ENCODE measurements around the gene MIOS. TPM values are rescaled to one million over a fixed set of nuclear protein-coding genes. Genes with fewer than 3 reads are reported as not detected.

MIOS gene
- total RNA-seq, 1 experiment from 2014 or later: 41.3 TPM

GRCh38 chr7:7539711-7540110, 27.0 kb upstream of the MIOS start:
- Mint-ChIP-seq H3K4me1 (peaks cover 7% of the 10 kb centered on the region; the same call in 1 of the 2 replicates), H3K27me3 (ENCODE audit: low read depth) (no peaks in the 10 kb centered on the region), H3K4me3 (no peak overlapping the region), H3K27ac (no peak overlapping the region), H3K9me3 (no peaks in the 10 kb centered on the region), H3K36me3 (no peaks in the 10 kb centered on the region)
- TF ChIP-seq FOXK1 (CRISPR knock-in tag; IDR thresholded peaks at IDR 0.05) (no peak), ETV6 (CRISPR knock-in tag; IDR thresholded peaks at IDR 0.05) (no peak), ZNF317 (CRISPR knock-in tag; IDR thresholded peaks at IDR 0.05; ENCODE audit: borderline replicate concordance, low read depth) (no peak), RORB (CRISPR knock-in tag; IDR thresholded peaks at IDR 0.05) (no peak), GABPB1 (CRISPR knock-in tag; IDR thresholded peaks at IDR 0.05) (no peak), NR1H2 (CRISPR knock-in tag; IDR thresholded peaks at IDR 0.05) (no peak), EMX1 (CRISPR knock-in tag; IDR thresholded peaks at IDR 0.05) (no peak), ZNF219 (CRISPR knock-in tag; IDR thresholded peaks at IDR 0.05; ENCODE audit: borderline replicate concordance) (no peak), NFE2L1 (CRISPR knock-in tag; IDR thresholded peaks at IDR 0.05) (no peak), ATF2 (CRISPR knock-in tag; IDR thresholded peaks at IDR 0.05; ENCODE audit: borderline replicate concordance, low read depth) (no peak), ATF1 (CRISPR knock-in tag; IDR thresholded peaks at IDR 0.05) (no peak), TCF7 (CRISPR knock-in tag; IDR thresholded peaks at IDR 0.05; ENCODE audit: low read depth) (no peak), ZNF232 (CRISPR knock-in tag; IDR thresholded peaks at IDR 0.05) (no peak), E2F4 (CRISPR knock-in tag; IDR thresholded peaks at IDR 0.05; ENCODE audit: borderline replicate concordance, low read depth) (no peak), NFATC4 (CRISPR knock-in tag; IDR thresholded peaks at IDR 0.05) (no peak), PRDM15 (CRISPR knock-in tag; IDR thresholded peaks at IDR 0.05) (no peak), TP53 (CRISPR knock-in tag; IDR thresholded peaks at IDR 0.05) (no peak)
- ChIA-PET POLR2A (no interaction called here), CTCF (no interaction called here)
- DNase-seq (ENCODE audit: low spot score) (no peak), ATAC-seq (no peak)

GRCh38 chr7:7542251-7542835, 24.3 kb upstream of the MIOS start:
- H3K4me3 Mint-ChIP-seq: no peak overlapping the region
- ChIA-PET POLR2A (no interaction called here), CTCF (no interaction called here)
- no peak for DNase-seq (ENCODE audit: low spot score)
- 0 out of 2 replicates have a peak, but pooled peaks cover 3% of the 10 kb centered on the region for H3K4me1 Mint-ChIP-seq
- no peak overlapping the region for H3K27ac Mint-ChIP-seq
- no peaks in the 10 kb centered on the region for H3K27me3 Mint-ChIP-seq (ENCODE audit: low read depth)
- H3K9me3 Mint-ChIP-seq: no peaks in the 10 kb centered on the region
- no peaks in the 10 kb centered on the region for H3K36me3 Mint-ChIP-seq
- no peak for ATAC-seq
- no peak for TF ChIP-seq AR (CRISPR knock-in tag; IDR thresholded peaks at IDR 0.05)
- no peak for TF ChIP-seq SP1 (CRISPR knock-in tag; conservative IDR thresholded peaks at IDR 0.05)
- TF ChIP-seq FOXP1 (CRISPR knock-in tag; IDR thresholded peaks at IDR 0.05; ENCODE audit: borderline replicate concordance): no peak
- no peak for TF ChIP-seq ZNF416 (CRISPR knock-in tag; IDR thresholded peaks at IDR 0.05)
- TF ChIP-seq, protein P1, sequence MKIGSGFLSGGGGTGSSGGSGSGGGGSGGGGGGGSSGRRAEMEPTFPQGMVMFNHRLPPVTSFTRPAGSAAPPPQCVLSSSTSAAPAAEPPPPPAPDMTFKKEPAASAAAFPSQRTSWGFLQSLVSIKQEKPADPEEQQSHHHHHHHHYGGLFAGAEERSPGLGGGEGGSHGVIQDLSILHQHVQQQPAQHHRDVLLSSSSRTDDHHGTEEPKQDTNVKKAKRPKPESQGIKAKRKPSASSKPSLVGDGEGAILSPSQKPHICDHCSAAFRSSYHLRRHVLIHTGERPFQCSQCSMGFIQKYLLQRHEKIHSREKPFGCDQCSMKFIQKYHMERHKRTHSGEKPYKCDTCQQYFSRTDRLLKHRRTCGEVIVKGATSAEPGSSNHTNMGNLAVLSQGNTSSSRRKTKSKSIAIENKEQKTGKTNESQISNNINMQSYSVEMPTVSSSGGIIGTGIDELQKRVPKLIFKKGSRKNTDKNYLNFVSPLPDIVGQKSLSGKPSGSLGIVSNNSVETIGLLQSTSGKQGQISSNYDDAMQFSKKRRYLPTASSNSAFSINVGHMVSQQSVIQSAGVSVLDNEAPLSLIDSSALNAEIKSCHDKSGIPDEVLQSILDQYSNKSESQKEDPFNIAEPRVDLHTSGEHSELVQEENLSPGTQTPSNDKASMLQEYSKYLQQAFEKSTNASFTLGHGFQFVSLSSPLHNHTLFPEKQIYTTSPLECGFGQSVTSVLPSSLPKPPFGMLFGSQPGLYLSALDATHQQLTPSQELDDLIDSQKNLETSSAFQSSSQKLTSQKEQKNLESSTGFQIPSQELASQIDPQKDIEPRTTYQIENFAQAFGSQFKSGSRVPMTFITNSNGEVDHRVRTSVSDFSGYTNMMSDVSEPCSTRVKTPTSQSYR (CRISPR knock-in tag; IDR thresholded peaks at IDR 0.05): no peak
- TF ChIP-seq, protein P2, sequence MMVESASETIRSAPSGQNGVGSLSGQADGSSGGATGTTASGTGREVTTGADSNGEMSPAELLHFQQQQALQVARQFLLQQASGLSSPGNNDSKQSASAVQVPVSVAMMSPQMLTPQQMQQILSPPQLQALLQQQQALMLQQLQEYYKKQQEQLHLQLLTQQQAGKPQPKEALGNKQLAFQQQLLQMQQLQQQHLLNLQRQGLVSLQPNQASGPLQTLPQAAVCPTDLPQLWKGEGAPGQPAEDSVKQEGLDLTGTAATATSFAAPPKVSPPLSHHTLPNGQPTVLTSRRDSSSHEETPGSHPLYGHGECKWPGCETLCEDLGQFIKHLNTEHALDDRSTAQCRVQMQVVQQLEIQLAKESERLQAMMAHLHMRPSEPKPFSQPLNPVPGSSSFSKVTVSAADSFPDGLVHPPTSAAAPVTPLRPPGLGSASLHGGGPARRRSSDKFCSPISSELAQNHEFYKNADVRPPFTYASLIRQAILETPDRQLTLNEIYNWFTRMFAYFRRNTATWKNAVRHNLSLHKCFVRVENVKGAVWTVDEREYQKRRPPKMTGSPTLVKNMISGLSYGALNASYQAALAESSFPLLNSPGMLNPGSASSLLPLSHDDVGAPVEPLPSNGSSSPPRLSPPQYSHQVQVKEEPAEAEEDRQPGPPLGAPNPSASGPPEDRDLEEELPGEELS (CRISPR knock-in tag; IDR thresholded peaks at IDR 0.05): no peak

Data from WTC11 (cell line).